Cardiac muscle cell (in vitro differentiated cells and primary cell): ENCODE measurements around the gene NAPEPLD. TPM values are rescaled to one million over a fixed set of nuclear protein-coding genes. Genes with fewer than 3 reads are reported as not detected.

Experiments used
- DNase-seq, 2 donors: peaks; one replicate each; pipeline versions ENCODE4 v3.0.0 to v3.0.0-alpha.2; 2010 to 2017; ENCODE audit warnings: low read depth in 1 of 2, low spot score in 1 of 2
- H3K27ac ChIP-seq: fragments of 200-600 bp; sonication (generic); 2 replicates; pipeline ENCODE4 v1.5.1; 2016
- H3K27me3 ChIP-seq: fragments of 200-600 bp; sonication (generic); 2 replicates; pipeline ENCODE4 v1.6.0; 2016; ENCODE audit warnings: control low read depth
- H3K36me3 ChIP-seq: fragments of 200-600 bp; sonication (generic); 2 replicates; pipeline ENCODE4 v1.5.1; 2016; ENCODE audit warnings: control low read depth
- H3K4me1 ChIP-seq: fragments of 200-600 bp; sonication (generic); 2 replicates; pipeline ENCODE4 v1.8.1; 2017; ENCODE audit warnings: low read depth, mild to moderate bottlenecking, mixed run types
- H3K4me3 ChIP-seq: fragments of 200-600 bp; sonication (generic); 2 replicates; pipeline ENCODE4 v1.5.1; 2016; ENCODE audit warnings: mild to moderate bottlenecking
- H3K9me3 ChIP-seq: fragments of 200-600 bp; sonication (generic); 2 replicates; pipeline ENCODE4 v1.5.1; 2017; ENCODE audit warnings: low read depth, mild to moderate bottlenecking, control low read depth
- polyA plus RNA-seq: library from polyadenylated mRNA; unstranded; fragments of >200 nt; fragmentation: Nextera tagmentation; extraction: Ambion mirVana; gene quantifications from 2 replicates; pipeline ENCODE4 v1.2.1, GENCODE V29; 2016
- total RNA-seq: library from RNA; depleted of rRNA; stranded (reverse); fragments of >200 nt; gene quantifications from 2 replicates; pipeline ENCODE4 v1.2.3, GENCODE V29; 2016
- TF ChIP-seq, protein P1 (sequence below): IDR thresholded peaks from 2 replicates; pipeline ENCODE4 v1.5.1; 2012; ENCODE audit warnings: low read depth, mild to moderate bottlenecking, low read length

NAPEPLD gene
- total and polyA plus RNA-seq, 2 experiments from 2014 or later = 9.2 to 15.7 TPM

DNA sequence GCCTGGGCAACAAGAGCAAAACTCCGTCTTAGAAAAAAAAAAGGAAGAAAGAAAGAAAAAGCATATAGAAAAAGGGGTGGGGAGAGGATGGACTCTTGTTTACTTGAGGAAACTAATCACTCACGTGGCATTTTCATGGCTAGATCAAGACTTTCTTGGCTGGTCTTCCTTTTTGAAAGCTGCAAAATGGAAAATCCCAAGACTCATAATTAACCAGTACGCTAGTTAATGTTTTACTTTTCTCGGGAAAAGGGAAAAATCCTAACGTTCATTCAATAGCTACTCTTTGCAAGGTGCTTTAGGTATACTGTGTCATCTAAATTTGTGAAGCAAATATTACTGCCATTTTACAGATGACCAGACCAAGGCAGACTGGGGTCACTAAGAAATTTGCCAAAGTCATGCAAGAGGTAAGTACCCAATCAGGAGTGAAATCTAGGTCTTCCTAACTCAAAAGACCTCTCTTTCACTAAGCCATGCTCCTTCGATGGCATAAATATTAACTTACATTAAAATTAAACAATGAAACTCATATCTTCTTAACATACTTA is 24.4 kb downstream of the NAPEPLD start:
- H3K9me3 ChIP-seq = no peaks in the 10 kb centered on the region
- H3K27ac ChIP-seq = no peak overlapping the region
- H3K4me3 ChIP-seq = no peak overlapping the region
- H3K36me3 ChIP-seq = peaks cover 11% of the 10 kb centered on the region
- no peak for DNase-seq
- no peaks in the 10 kb centered on the region for H3K27me3 ChIP-seq
- TF ChIP-seq, protein P1, sequence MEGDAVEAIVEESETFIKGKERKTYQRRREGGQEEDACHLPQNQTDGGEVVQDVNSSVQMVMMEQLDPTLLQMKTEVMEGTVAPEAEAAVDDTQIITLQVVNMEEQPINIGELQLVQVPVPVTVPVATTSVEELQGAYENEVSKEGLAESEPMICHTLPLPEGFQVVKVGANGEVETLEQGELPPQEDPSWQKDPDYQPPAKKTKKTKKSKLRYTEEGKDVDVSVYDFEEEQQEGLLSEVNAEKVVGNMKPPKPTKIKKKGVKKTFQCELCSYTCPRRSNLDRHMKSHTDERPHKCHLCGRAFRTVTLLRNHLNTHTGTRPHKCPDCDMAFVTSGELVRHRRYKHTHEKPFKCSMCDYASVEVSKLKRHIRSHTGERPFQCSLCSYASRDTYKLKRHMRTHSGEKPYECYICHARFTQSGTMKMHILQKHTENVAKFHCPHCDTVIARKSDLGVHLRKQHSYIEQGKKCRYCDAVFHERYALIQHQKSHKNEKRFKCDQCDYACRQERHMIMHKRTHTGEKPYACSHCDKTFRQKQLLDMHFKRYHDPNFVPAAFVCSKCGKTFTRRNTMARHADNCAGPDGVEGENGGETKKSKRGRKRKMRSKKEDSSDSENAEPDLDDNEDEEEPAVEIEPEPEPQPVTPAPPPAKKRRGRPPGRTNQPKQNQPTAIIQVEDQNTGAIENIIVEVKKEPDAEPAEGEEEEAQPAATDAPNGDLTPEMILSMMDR = no peak
- H3K4me1 ChIP-seq = no peaks in the 10 kb centered on the region

DNA sequence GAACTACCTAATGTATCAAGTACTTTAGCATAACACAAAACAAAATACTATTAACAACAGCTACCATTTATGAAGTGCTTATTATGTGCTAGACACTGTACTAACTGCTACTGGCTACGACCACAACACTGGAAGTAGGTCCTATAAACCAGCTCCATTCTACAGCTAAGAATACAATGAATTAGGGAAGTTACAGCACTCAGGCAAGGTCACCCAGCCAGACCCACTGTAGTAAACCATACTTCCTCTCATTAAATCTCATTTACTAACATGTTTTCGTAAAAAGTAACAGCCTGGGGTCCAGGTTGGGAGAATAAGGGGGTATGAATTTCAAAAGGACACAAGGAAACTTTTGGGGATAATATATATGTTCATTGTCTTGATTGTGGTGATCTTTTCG is 25.4 kb downstream of the NAPEPLD start:
- H3K36me3 ChIP-seq = peaks cover 15% of the 10 kb centered on the region
- TF ChIP-seq, protein P1 = no peak

DNA sequence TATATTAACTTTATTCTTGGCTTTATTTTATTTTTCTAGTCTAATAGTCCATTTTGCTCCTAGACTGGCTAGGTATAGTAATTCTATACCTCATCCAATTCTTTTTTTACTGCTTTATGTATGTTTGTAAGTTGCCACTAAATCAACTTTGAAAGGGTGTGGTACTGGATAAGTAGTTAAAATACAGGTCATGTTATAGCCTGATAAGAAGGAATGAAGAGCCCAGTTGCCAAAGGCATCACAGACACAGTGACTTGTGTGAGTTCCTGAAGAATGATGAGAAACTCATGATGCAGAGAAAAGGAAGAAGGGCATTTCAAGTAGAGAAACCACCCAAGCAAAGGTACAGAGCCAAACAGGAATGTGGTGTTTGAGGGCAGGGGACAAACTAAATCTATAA is 27.3 kb downstream of the NAPEPLD start:
- no peaks in the 10 kb centered on the region for H3K9me3 ChIP-seq
- peaks cover 8% of the 10 kb centered on the region for H3K36me3 ChIP-seq
- H3K4me1 ChIP-seq = no peaks in the 10 kb centered on the region
- no peak for DNase-seq
- no peaks in the 10 kb centered on the region for H3K27me3 ChIP-seq
- TF ChIP-seq, protein P1 = no peak
- H3K27ac ChIP-seq = no peak overlapping the region
- no peak overlapping the region for H3K4me3 ChIP-seq

More for the DNA sequence above, 25.4 kb downstream of the NAPEPLD start:
- H3K27me3 ChIP-seq = no peaks in the 10 kb centered on the region
- no peaks in the 10 kb centered on the region for H3K9me3 ChIP-seq
- H3K4me3 ChIP-seq = no peak overlapping the region
- no peak overlapping the region for H3K27ac ChIP-seq
- DNase-seq = no peak
- no peaks in the 10 kb centered on the region for H3K4me1 ChIP-seq

DNA sequence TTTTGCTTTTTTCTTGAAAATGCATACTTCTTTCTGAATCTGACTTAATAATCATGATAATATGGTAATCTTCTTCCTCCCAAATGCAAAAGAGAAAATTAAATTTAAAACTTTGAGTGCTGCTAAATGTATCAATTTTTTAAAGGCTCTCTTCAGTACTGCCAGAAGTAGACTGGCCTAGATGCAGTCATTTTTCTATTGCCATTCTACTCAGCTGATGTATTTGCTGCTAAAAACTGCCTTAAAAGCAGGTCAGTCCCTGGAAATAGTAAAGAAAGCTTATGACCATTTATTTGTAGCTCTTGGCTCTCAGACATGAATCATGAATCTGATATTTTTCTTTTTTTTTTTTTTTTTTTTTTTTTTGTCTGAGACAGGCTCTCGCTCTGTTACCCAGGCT is 28.5 kb downstream of the NAPEPLD start:
- Histone ChIP-seq H3K4me1 (no peaks in the 10 kb centered on the region), H3K27me3 (no peaks in the 10 kb centered on the region), H3K4me3 (no peak overlapping the region), H3K27ac (no peak overlapping the region), H3K36me3 (peaks cover 8% of the 10 kb centered on the region), H3K9me3 (no peaks in the 10 kb centered on the region)
- TF ChIP-seq, protein P1 = no peak
- no peak for DNase-seq

DNA sequence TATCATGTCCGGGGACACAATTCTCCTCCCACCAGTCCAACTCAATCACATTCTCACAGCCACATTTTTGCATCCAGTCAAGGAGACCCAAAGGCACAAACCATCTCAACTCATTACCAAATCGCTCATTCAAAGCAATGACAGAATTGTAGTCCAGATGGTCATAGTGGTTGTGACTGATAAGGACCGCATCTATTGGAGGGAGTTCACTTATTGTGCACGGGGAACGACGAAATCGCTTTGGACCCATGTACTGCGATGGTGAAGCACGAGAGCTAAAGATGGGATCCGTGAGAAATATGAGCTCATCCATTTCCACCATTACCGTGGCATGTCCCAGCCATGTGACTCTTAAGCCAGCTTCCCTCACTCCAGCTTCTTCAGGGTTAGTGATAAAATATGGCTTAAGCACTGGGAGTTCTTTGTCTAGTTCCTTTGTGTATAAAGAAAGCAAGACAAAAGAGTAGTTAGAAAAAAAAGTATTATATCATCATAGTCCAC is 29.1 kb downstream of the NAPEPLD start:
- H3K4me1 ChIP-seq = no peaks in the 10 kb centered on the region
- peaks cover 8% of the 10 kb centered on the region for H3K36me3 ChIP-seq
- no peaks in the 10 kb centered on the region for H3K9me3 ChIP-seq
- H3K27me3 ChIP-seq = no peaks in the 10 kb centered on the region
- TF ChIP-seq, protein P1 = no peak
- no peak overlapping the region for H3K4me3 ChIP-seq
- DNase-seq = no peak
- no peak overlapping the region for H3K27ac ChIP-seq

DNA sequence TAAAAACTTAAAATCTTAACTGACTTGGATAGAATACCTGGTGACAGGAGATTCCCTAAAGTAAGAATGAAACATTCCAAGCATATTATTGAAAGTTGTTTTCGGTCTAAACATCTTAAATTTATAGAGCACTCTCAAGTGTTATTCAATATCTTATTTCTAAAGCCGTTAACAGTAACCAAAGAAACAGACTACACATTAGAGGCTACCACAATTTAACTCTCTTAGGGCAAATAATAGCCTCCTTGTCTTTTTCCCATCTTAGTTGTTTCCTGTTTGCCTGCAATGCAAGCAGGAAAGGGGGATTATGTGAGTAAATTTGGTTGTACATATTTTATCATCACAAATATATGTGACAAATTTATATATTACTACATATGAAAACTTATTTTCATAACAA is 31.4 kb downstream of the NAPEPLD start:
- TF ChIP-seq, protein P1 = no peak
- peaks cover 8% of the 10 kb centered on the region for H3K36me3 ChIP-seq
- no peak overlapping the region for H3K4me3 ChIP-seq
- H3K27me3 ChIP-seq = no peaks in the 10 kb centered on the region
- H3K9me3 ChIP-seq = no peaks in the 10 kb centered on the region
- H3K4me1 ChIP-seq = no peaks in the 10 kb centered on the region
- H3K27ac ChIP-seq = no peak overlapping the region
- no peak for DNase-seq
